ENCODE data around the gene SSR1. TPM values are rescaled to one million over a fixed set of nuclear protein-coding genes. Genes with fewer than 3 reads are reported as not detected.

Gene SSR1
- total RNA-seq, 2 experiments from 2014 or later: 49.6 to 55.1 TPM

DNA sequence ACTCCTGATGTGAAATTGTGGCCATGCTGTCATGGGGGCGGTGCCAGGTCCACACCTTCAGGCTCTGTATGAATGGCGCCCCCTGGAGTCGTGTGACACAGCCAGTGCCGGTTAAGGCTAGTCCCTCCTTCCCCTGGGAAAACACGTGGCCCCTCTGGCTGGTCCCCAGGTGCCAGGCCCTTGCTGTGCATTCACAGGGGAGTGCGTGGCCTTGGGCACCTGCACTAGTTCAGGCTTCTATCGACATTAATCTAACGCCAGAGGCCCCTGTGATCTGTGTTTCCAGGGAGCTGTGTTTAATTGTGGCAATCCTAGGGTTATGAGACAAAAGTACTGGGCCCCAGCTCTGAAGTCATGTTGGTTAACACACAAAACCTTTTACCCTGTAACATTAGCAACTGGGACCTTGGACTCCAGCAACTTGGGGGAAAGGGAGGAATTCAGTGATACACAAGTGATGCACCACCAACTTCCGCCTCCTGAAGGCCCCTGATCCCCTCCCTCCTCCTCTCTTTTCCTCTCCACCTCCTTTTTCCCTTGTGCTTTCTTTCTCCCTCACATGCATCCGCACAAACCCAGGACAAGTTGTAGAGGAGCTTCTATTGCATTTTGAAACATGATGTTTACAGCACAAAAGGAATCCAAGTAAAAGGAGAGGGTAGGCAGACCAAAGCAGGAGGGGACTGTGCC, 74.0 kb downstream of the SSR1 start:
- DNase-seq: peak; percentile 35 to 82 (median 64)
- no peaks in the 10 kb centered on the region for H3K27me3 ChIP-seq (ENCODE audit: control insufficient read depth in 1 of 2, insufficient read depth in 2 of 2, low read length in 2 of 2)
- Mint-ChIP-seq H3K27ac (peak overlapping the region; percentile 52), H3K27me3 (no peaks in the 10 kb centered on the region), H3K9me3 (no peaks in the 10 kb centered on the region), H3K4me3 (no peak overlapping the region), H3K36me3 (ENCODE audit: low read depth) (peaks cover 66% of the 10 kb centered on the region), H3K4me1 (ENCODE audit: low read depth) (peaks cover 20% of the 10 kb centered on the region)
- ChIA-PET POLR2A (interaction anchor here (1.5 kb wide), 1 partner anchor 562 kb away, joined by 4 read pairs; no protein-coding TSS in a partner anchor), CTCF (interaction anchor here (0.7 to 2.0 kb wide), 4 partner anchors 11 to 635 kb away, joined by 3 to 5 read pairs (median 3); no protein-coding TSS in a partner anchor)
- intact Hi-C loops (cut with DNase I, micrococcal nuclease): loop anchor here in 1 of 2 experiments (1.0 kb wide), 1 partner anchor 515 kb away; no protein-coding TSS in a partner anchor
- H3K4me1 ChIP-seq (ENCODE audit: insufficient read depth, low read length): peaks cover 7% of the 10 kb centered on the region
- H3K36me3 ChIP-seq (ENCODE audit: insufficient read depth, low read length): peaks cover 37% of the 10 kb centered on the region
- no peaks in the 10 kb centered on the region for H3K9me3 ChIP-seq (ENCODE audit: control insufficient read depth in 1 of 2, insufficient read depth in 1 of 2, low read length in 2 of 2)
- H3K4me3 ChIP-seq (ENCODE audit: low read length): no peak overlapping the region
- H3K27ac ChIP-seq (ENCODE audit: low read depth in 1 of 2, low read length in 2 of 2): no peak overlapping the region
- ATAC-seq (ENCODE audit: poor library complexity): peak; percentile 60
- TF ChIP-seq, protein P1, sequence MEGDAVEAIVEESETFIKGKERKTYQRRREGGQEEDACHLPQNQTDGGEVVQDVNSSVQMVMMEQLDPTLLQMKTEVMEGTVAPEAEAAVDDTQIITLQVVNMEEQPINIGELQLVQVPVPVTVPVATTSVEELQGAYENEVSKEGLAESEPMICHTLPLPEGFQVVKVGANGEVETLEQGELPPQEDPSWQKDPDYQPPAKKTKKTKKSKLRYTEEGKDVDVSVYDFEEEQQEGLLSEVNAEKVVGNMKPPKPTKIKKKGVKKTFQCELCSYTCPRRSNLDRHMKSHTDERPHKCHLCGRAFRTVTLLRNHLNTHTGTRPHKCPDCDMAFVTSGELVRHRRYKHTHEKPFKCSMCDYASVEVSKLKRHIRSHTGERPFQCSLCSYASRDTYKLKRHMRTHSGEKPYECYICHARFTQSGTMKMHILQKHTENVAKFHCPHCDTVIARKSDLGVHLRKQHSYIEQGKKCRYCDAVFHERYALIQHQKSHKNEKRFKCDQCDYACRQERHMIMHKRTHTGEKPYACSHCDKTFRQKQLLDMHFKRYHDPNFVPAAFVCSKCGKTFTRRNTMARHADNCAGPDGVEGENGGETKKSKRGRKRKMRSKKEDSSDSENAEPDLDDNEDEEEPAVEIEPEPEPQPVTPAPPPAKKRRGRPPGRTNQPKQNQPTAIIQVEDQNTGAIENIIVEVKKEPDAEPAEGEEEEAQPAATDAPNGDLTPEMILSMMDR (IDR thresholded peaks at IDR 0.05): peak; percentile 67

DNA sequence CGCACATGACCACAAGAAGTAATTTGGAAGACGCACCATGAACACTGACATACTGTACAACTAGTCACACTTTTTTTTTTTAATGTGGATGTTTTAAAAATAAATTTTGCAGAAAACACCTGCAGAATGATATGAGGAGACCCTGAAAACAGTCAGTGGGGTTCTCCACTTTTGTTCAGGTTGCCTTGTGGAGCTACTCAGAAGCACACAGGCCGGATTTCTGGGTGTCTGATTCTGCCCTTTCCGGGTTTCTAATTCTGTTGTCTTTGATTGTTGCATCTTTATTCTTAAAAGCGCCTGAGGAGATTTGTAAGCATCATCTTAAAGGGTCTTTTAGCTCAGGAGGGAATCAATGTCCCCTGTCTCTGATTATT, 74.5 kb downstream of the SSR1 start:
- CTCF ChIA-PET: interaction anchor here (0.7 to 2.0 kb wide), 4 partner anchors 11 to 634 kb away, joined by 3 to 5 read pairs (median 3); no protein-coding TSS in a partner anchor
- Mint-ChIP-seq H3K36me3 (ENCODE audit: low read depth) (peaks cover 69% of the 10 kb centered on the region), H3K9me3 (no peaks in the 10 kb centered on the region), H3K4me3 (no peak overlapping the region), H3K4me1 (ENCODE audit: low read depth) (peaks cover 19% of the 10 kb centered on the region), H3K27ac (peak overlapping the region; percentile 52), H3K27me3 (no peaks in the 10 kb centered on the region)
- ATAC-seq (ENCODE audit: poor library complexity) (no peak), DNase-seq (no peak)
- Histone ChIP-seq H3K27ac (ENCODE audit: low read depth in 1 of 2, low read length in 2 of 2) (no peak overlapping the region), H3K9me3 (ENCODE audit: control insufficient read depth in 1 of 2, insufficient read depth in 1 of 2, low read length in 2 of 2) (no peaks in the 10 kb centered on the region), H3K27me3 (ENCODE audit: control insufficient read depth in 1 of 2, insufficient read depth in 2 of 2, low read length in 2 of 2) (no peaks in the 10 kb centered on the region), H3K4me3 (ENCODE audit: low read length) (no peak overlapping the region), H3K4me1 (ENCODE audit: insufficient read depth, low read length) (peaks cover 7% of the 10 kb centered on the region), H3K36me3 (ENCODE audit: insufficient read depth, low read length) (peaks cover 42% of the 10 kb centered on the region)
- TF ChIP-seq, protein P1 (IDR thresholded peaks at IDR 0.05): no peak
- POLR2A ChIA-PET: interaction anchor here (1.5 kb wide), 1 partner anchor 561 kb away, joined by 4 read pairs; no protein-coding TSS in a partner anchor
- intact Hi-C loops (cut with DNase I, micrococcal nuclease): loop anchor here in 1 of 2 experiments (1.0 kb wide), 1 partner anchor 514 kb away; no protein-coding TSS in a partner anchor

DNA sequence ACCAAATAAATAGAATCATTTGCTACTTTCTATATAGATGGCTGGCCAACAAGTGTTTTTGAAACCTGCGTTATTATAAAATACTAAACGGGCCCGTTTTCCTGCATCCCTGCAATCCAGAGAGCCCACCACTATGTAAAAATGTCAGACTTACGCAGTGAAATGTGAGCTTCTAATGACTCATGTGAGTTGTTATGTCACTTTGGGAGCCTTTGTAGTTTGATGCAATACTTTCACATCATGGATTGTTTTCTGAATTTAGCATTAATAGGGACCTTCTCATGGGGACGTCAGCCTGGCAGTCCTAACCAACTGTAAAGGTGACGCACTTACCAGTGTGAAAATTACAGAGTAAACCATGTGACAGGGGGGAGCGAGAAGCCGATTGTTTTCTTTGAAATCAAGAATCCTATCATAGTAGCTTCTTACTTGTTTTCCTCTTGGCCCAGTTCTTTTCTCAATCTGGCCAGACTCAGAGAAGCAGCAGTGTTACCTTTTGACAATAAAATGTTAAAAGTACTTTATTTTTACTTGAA, 75.3 kb downstream of the SSR1 start:
- no peak for DNase-seq
- intact Hi-C loops (cut with DNase I, micrococcal nuclease): loop anchor here in 1 of 2 experiments (1.0 kb wide), 1 partner anchor 513 kb away; no protein-coding TSS in a partner anchor
- no peaks in the 10 kb centered on the region for H3K4me1 ChIP-seq (ENCODE audit: insufficient read depth, low read length)
- ChIA-PET POLR2A (no interaction called here), CTCF (interaction anchor here (1.5 to 2.0 kb wide), 2 partner anchors 449 to 496 kb away, joined by 3 to 5 read pairs; no protein-coding TSS in a partner anchor)
- Mint-ChIP-seq H3K4me3 (no peak overlapping the region), H3K27me3 (no peaks in the 10 kb centered on the region), H3K9me3 (no peaks in the 10 kb centered on the region), H3K27ac (no peak overlapping the region), H3K4me1 (ENCODE audit: low read depth) (peaks cover 11% of the 10 kb centered on the region), H3K36me3 (ENCODE audit: low read depth) (peaks cover 68% of the 10 kb centered on the region)
- H3K27me3 ChIP-seq (ENCODE audit: control insufficient read depth in 1 of 2, insufficient read depth in 2 of 2, low read length in 2 of 2): no peaks in the 10 kb centered on the region
- no peak for ATAC-seq (ENCODE audit: poor library complexity)
- H3K27ac ChIP-seq (ENCODE audit: low read depth in 1 of 2, low read length in 2 of 2): no peak overlapping the region
- TF ChIP-seq, protein P1 (IDR thresholded peaks at IDR 0.05): no peak
- no peak overlapping the region for H3K4me3 ChIP-seq (ENCODE audit: low read length)
- no peaks in the 10 kb centered on the region for H3K9me3 ChIP-seq (ENCODE audit: control insufficient read depth in 1 of 2, insufficient read depth in 1 of 2, low read length in 2 of 2)
- H3K36me3 ChIP-seq (ENCODE audit: insufficient read depth, low read length): peaks cover 43% of the 10 kb centered on the region

Measured in CD4-positive, alpha-beta T cell (primary cell).